ENCODE data around the gene PCMT1. TPM values are rescaled to one million over a fixed set of nuclear protein-coding genes. Genes with fewer than 3 reads are reported as not detected.

PCMT1 gene
- total and polyA plus RNA-seq, 2 of the 13 experiments (the other 11 are each of a cell fraction or from before 2014, with no cell fraction given) = 112 to 169 TPM

DNA sequence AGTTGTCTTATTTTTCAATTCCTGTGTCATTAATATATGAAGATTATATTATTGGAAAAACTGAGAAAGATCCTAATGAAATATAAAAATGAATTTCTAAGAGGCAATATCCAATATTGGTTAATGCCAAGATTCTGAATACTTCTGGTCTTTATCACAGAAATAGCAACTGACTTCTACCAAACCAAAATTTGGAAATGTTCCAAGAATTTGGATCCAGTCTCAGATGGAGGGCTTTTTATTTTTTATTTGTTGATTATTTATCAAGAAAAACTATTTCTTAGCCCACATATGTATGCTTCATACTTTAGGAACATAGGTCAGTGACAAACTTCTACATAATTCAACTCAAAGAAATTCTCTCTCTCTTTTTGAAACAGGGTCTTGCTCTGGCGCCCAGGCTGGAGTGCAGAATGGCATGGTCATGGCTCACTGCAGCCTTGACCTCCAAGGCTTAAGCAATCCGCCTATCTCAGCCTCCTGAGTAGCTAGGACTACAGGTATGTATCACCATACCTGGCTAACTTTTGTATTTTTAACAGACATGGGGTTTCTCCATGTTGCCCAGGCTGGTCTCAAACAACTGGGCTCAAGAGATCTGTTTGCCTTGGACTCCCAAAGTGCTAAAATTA, 16.3 kb upstream of the PCMT1 start:
- TF ChIP-seq, protein P1, sequence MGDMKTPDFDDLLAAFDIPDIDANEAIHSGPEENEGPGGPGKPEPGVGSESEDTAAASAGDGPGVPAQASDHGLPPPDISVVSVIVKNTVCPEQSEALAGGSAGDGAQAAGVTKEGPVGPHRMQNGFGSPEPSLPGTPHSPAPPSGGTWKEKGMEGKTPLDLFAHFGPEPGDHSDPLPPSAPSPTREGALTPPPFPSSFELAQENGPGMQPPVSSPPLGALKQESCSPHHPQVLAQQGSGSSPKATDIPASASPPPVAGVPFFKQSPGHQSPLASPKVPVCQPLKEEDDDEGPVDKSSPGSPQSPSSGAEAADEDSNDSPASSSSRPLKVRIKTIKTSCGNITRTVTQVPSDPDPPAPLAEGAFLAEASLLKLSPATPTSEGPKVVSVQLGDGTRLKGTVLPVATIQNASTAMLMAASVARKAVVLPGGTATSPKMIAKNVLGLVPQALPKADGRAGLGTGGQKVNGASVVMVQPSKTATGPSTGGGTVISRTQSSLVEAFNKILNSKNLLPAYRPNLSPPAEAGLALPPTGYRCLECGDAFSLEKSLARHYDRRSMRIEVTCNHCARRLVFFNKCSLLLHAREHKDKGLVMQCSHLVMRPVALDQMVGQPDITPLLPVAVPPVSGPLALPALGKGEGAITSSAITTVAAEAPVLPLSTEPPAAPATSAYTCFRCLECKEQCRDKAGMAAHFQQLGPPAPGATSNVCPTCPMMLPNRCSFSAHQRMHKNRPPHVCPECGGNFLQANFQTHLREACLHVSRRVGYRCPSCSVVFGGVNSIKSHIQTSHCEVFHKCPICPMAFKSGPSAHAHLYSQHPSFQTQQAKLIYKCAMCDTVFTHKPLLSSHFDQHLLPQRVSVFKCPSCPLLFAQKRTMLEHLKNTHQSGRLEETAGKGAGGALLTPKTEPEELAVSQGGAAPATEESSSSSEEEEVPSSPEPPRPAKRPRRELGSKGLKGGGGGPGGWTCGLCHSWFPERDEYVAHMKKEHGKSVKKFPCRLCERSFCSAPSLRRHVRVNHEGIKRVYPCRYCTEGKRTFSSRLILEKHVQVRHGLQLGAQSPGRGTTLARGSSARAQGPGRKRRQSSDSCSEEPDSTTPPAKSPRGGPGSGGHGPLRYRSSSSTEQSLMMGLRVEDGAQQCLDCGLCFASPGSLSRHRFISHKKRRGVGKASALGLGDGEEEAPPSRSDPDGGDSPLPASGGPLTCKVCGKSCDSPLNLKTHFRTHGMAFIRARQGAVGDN (CRISPR knock-in tag; IDR thresholded peaks at IDR 0.05) = no peak
- no peak for TF ChIP-seq SKI (IDR thresholded peaks at IDR 0.05; ENCODE audit: partially characterized antibody)
- TF ChIP-seq, protein P2, sequence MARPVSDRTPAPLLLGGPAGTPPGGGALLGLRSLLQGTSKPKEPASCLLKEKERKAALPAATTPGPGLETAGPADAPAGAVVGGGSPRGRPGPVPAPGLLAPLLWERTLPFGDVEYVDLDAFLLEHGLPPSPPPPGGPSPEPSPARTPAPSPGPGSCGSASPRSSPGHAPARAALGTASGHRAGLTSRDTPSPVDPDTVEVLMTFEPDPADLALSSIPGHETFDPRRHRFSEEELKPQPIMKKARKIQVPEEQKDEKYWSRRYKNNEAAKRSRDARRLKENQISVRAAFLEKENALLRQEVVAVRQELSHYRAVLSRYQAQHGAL (CRISPR knock-in tag; IDR thresholded peaks at IDR 0.05; ENCODE audit: not compliant biosample characterization) = no peak
- TF ChIP-seq, protein P3, sequence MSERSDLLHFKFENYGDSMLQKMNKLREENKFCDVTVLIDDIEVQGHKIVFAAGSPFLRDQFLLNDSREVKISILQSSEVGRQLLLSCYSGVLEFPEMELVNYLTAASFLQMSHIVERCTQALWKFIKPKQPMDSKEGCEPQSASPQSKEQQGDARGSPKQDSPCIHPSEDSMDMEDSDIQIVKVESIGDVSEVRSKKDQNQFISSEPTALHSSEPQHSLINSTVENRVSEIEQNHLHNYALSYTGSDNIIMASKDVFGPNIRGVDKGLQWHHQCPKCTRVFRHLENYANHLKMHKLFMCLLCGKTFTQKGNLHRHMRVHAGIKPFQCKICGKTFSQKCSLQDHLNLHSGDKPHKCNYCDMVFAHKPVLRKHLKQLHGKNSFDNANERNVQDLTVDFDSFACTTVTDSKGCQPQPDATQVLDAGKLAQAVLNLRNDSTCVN (CRISPR knock-in tag; IDR thresholded peaks at IDR 0.05; ENCODE audit: borderline replicate concordance) = no peak
- ATAC-seq (no peak), DNase-seq (ENCODE audit: low spot score) (no peak), FAIRE-seq (no peak)
- Histone ChIP-seq H3K27ac (ENCODE audit: extremely low read length, insufficient read depth, low read length) (no peak overlapping the region), H3K4me2 (ENCODE audit: low read depth, low read length) (no peak overlapping the region), H4K20me1 (ENCODE audit: insufficient read depth, low read length) (no peaks in the 10 kb centered on the region), H3K27me3 (ENCODE audit: control insufficient read depth in 1 of 2, insufficient read depth in 2 of 2, low read length in 2 of 2) (no peaks in the 10 kb centered on the region), H3K9ac (ENCODE audit: insufficient read depth, low read depth, low read length) (no peak overlapping the region), H3K79me2 (ENCODE audit: insufficient read depth, low read length) (no peaks in the 10 kb centered on the region), H3K36me3 (replicated peaks in 1 of 2; ENCODE audit: control insufficient read depth in 1 of 2, insufficient read depth in 2 of 2, low read length in 2 of 2) (peaks cover 43 to 86% of the 10 kb centered on the region in 2 experiments), H3K9me3 (ENCODE audit: low read length) (no peaks in the 10 kb centered on the region), H3K4me1 (ENCODE audit: insufficient read depth, low read length) (no peaks in the 10 kb centered on the region), H2AFZ (ENCODE audit: low read length) (no peak overlapping the region), H3K4me3 (replicated peaks in 1 of 3; ENCODE audit: insufficient read depth in 1 of 3, low read depth in 2 of 3, low read length in 3 of 3) (no peak overlapping the region)
- CTCF ChIA-PET (ENCODE audit: low intra/inter-chr PET ratio, low total read pairs) = no interaction called here
- BruUV-seq (replicated peaks) = no TSS peak
- POLR2A ChIA-PET = interaction anchor here (1.2 kb wide), 1 partner anchor 13 kb away, joined by 4 read pairs; the partner anchor contains the start of gene NUP43
- intact Hi-C loops (cut with micrococcal nuclease; ENCODE audit: unreplicated experiment) = no loop called here
- in situ Hi-C loops (cut with HindIII; ENCODE audit: extremely low pct_ligation_motif_present, low pct_unique_long_range_greater_than_20kb) = no loop called here
- WGBS (ENCODE audit: low lambda C conversion rate) = 93% methylated on average over 2 of the region's 2 CpGs
